Right lobe of liver (tissue), 4 donors: ENCODE results near the gene CDX1.

Source experiments
- CTCF ChIP-seq, 4 donors: fragments of 200-600 bp in 3 of 4; fragments of 450-650 bp in 1 of 4; IDR thresholded peaks; one replicate each; pipeline versions ENCODE4 v1.5.1 to v1.8.0; 2016 to 2022; ENCODE audit warnings: antibody characterized with exemption in 4 of 4, mild to moderate bottlenecking in 2 of 4
- POLR2A ChIP-seq: fragments of 450-650 bp; IDR thresholded peaks from one replicate; pipeline ENCODE4 v1.6.1; 2017; ENCODE audit warnings: antibody characterized with exemption, mild to moderate bottlenecking
- donor health status: DM: no; HTN: no; CAD: no.
- donor health status: DM: no; HTN: no; CAD: no.
- donor health status: DM: no; HTN: yes; CAD: no.

GRCh38 chr5:150230842-150231241, 64.3 kb downstream of the CDX1 start:
- TF ChIP-seq CTCF (IDR thresholded peaks at IDR 0.05) = no peak
- no peak for TF ChIP-seq POLR2A
